ENCODE measurements around the gene GALC. TPM values are rescaled to one million over a fixed set of nuclear protein-coding genes. Genes with fewer than 3 reads are reported as not detected.

Gene GALC
- total RNA-seq, 2 donors from 2014 or later = 20.8 to 21.8 TPM

- Histone ChIP-seq H3K4me3 (no peak overlapping the region), H3K4me1 (peaks cover 0 to 25% of the 10 kb centered on the region in 2 donors), H3K27ac (peak overlapping the region in 1 of 2 donors; percentile 38), H3K9me3 (no peaks in the 10 kb centered on the region), H3K27me3 (no peaks in the 10 kb centered on the region), H3K36me3 (no peaks in the 10 kb centered on the region)
- TF ChIP-seq, protein P1, sequence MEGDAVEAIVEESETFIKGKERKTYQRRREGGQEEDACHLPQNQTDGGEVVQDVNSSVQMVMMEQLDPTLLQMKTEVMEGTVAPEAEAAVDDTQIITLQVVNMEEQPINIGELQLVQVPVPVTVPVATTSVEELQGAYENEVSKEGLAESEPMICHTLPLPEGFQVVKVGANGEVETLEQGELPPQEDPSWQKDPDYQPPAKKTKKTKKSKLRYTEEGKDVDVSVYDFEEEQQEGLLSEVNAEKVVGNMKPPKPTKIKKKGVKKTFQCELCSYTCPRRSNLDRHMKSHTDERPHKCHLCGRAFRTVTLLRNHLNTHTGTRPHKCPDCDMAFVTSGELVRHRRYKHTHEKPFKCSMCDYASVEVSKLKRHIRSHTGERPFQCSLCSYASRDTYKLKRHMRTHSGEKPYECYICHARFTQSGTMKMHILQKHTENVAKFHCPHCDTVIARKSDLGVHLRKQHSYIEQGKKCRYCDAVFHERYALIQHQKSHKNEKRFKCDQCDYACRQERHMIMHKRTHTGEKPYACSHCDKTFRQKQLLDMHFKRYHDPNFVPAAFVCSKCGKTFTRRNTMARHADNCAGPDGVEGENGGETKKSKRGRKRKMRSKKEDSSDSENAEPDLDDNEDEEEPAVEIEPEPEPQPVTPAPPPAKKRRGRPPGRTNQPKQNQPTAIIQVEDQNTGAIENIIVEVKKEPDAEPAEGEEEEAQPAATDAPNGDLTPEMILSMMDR (IDR thresholded peaks at IDR 0.05) = no peak
- DNase-seq (ENCODE audit: low spot score) = no peak
Observed at GRCh38 chr14:87990682-87991081, 2.3 kb downstream of the GALC start.

- Histone ChIP-seq H3K4me3 (no peak overlapping the region), H3K27ac (no peak overlapping the region), H3K4me1 (peaks cover 0 to 20% of the 10 kb centered on the region in 2 donors), H3K27me3 (no peaks in the 10 kb centered on the region), H3K36me3 (no peaks in the 10 kb centered on the region), H3K9me3 (no peaks in the 10 kb centered on the region)
- TF ChIP-seq, protein P1 (IDR thresholded peaks at IDR 0.05) = no peak
- no peak for DNase-seq (ENCODE audit: low spot score)
Observed at GRCh38 chr14:87989956-87990299, 3.1 kb downstream of the GALC start.

DNA sequence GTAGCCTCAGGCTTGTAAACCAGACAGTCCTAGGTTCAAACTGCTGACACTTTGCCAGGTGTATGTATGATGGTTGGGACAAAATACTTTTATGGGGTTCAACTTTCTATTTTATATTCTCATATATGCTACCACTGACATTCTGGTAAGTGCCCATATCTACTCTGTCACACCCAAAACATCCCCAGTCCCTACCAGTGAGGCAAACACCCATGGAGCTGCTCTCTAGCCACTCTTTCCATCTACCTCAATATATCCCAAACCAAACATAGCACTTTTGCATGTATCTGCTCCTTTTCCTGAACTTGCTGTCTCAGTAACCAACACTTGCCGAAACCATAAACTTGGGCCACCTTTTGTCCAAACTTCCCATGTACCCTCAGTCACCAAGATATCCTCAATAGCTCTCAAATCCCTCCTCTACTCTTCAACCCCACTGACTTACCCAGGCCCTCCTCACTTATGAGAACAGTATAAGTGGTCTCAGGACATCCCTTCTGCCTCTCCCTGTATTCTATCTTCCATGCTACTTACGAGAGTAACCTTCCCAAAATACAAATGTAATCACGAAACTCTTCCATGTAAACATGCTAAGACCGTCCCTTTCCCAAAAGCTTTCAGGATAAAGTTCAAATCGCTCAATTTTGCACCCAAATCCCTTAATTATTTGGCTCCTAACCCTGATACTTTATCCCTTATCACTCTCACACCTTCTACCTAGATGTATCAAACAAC, 3.6 kb downstream of the GALC start:
- TF ChIP-seq, protein P1 (IDR thresholded peaks at IDR 0.05) = no peak
- no peak overlapping the region for H3K27ac ChIP-seq

DNA sequence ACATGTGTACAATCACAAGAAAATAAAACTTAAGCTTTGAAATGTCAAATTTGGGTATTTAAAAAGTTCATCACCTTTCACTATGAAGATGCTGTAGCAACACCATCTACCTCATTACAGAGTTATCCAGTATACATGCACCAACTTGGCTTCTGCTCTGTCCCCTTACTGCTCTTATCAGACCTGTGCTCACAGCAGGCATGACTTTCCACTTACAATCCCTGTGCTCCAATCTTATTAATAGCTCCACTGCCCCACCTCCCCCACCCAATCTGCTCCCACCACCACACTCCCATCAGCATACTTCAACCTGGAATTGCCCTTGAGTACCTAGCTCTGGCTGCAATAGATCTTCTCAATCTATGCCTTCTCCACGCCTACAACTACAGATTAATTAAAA, 13.3 kb downstream of the GALC start:
- no peak for DNase-seq (ENCODE audit: low spot score)
- TF ChIP-seq, protein P1 (IDR thresholded peaks at IDR 0.05) = no peak
- no peaks in the 10 kb centered on the region for H3K4me1 ChIP-seq
- no peak overlapping the region for H3K27ac ChIP-seq
- no peaks in the 10 kb centered on the region for H3K36me3 ChIP-seq
- H3K4me3 ChIP-seq = no peak overlapping the region
- no peaks in the 10 kb centered on the region for H3K9me3 ChIP-seq
- no peaks in the 10 kb centered on the region for H3K27me3 ChIP-seq

More for the DNA sequence above, 3.6 kb downstream of the GALC start:
- no peak for DNase-seq (ENCODE audit: low spot score)
- no peak overlapping the region for H3K4me3 ChIP-seq
- H3K4me1 ChIP-seq = peaks cover 0 to 20% of the 10 kb centered on the region in 2 donors
- no peaks in the 10 kb centered on the region for H3K36me3 ChIP-seq
- no peaks in the 10 kb centered on the region for H3K9me3 ChIP-seq
- H3K27me3 ChIP-seq = no peaks in the 10 kb centered on the region

DNA sequence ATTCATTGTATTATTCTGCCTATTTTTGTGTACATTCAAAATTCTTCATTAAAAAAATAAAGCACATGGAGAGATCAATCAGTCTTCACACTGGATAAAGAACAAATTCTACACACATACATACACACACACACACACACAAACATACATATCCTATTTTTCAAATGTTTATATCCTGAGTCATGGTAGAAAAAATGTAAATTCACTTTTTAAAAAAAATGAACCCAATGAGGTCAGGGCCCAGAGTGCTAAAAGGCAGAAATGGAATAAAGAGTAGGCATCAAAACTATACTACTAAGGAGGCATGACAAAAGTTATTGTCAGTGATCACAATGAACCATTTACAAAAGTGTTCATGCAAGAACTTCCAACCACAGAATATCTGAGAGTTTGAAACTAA, 17.3 kb downstream of the GALC start:
- Histone ChIP-seq H3K4me3 (no peak overlapping the region), H3K27ac (no peak overlapping the region), H3K9me3 (no peaks in the 10 kb centered on the region), H3K27me3 (no peaks in the 10 kb centered on the region), H3K4me1 (no peaks in the 10 kb centered on the region), H3K36me3 (no peaks in the 10 kb centered on the region)
- no peak for DNase-seq (ENCODE audit: low spot score)
- TF ChIP-seq, protein P1 (IDR thresholded peaks at IDR 0.05) = no peak

DNA sequence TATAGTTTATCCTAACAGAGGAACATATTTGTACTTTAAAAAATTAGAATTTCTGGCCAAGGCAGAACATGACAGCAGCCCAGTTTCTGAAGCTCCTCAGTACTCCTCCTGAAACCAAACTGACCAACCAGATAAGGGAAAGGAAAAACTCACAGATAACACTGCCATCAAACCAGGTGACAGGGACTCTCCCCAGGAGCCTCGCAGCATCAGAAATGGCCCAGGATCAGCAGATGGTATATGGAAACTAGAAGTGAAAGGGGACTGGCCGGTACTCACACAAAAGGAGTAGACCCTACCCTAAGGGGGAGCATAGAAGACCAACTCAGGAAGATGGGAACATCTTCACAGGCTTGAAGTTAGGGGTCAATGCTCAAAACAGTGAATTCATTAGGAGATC, 22.0 kb downstream of the GALC start:
- Histone ChIP-seq H3K4me3 (no peak overlapping the region), H3K27ac (no peak overlapping the region), H3K27me3 (no peaks in the 10 kb centered on the region), H3K36me3 (no peaks in the 10 kb centered on the region), H3K9me3 (no peaks in the 10 kb centered on the region), H3K4me1 (no peaks in the 10 kb centered on the region)
- TF ChIP-seq, protein P1 (IDR thresholded peaks at IDR 0.05) = no peak
- DNase-seq (ENCODE audit: low spot score) = no peak

All from right atrium auricular region (tissue), 2 donors.